ENCODE measurements around the gene DBH. TPM values are rescaled to one million over a fixed set of nuclear protein-coding genes. Genes with fewer than 3 reads are reported as not detected.

The DBH gene
- total RNA-seq, 2 donors from 2014 or later, result not detected

DNA sequence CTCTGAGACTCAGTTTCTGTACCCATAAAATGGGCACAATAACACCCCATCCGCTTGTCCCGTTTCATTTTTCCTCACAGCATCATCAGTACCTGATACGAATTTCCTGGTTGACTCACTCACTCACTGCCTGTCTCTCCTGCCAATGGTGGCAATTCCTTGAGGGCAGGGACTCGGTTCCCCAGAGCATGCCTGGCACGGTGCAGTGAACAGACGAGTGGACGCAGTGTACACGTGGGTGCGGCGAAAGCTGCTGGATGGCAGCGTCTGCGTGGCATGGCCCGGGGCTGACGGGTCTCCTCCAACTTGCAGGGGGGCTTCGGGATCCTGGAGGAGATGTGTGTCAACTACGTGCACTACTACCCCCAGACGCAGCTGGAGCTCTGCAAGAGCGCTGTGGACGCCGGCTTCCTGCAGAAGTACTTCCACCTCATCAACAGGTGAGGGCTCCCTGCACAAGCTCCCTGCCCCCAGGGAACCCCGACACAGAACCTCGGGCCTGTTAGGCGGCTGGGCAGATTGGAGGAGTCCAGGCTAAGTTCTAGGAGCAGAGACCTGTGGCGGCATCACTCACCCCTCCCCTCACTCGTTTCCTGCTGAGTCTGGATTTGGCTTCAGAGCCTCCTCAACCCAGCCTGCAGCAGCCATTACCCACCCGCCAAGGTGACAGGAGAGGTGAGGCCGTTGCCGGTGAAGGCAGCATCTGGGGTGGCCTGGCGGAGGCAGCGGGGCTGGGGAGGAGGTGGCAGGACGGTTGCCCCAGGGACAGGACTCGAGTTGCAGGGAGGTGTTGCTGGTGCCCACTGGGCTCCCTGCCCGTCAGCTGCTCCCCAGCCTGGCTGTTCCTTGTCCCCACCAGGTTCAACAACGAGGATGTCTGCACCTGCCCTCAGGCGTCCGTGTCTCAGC lies 20.3 kb downstream of the DBH start:
- no peak overlapping the region for H3K27ac ChIP-seq
- peaks cover 29% of the 10 kb centered on the region for H3K4me1 ChIP-seq
- no peak for TF ChIP-seq POLR2A (IDR thresholded peaks at IDR 0.05)
- TF ChIP-seq, protein P1, sequence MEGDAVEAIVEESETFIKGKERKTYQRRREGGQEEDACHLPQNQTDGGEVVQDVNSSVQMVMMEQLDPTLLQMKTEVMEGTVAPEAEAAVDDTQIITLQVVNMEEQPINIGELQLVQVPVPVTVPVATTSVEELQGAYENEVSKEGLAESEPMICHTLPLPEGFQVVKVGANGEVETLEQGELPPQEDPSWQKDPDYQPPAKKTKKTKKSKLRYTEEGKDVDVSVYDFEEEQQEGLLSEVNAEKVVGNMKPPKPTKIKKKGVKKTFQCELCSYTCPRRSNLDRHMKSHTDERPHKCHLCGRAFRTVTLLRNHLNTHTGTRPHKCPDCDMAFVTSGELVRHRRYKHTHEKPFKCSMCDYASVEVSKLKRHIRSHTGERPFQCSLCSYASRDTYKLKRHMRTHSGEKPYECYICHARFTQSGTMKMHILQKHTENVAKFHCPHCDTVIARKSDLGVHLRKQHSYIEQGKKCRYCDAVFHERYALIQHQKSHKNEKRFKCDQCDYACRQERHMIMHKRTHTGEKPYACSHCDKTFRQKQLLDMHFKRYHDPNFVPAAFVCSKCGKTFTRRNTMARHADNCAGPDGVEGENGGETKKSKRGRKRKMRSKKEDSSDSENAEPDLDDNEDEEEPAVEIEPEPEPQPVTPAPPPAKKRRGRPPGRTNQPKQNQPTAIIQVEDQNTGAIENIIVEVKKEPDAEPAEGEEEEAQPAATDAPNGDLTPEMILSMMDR (IDR thresholded peaks at IDR 0.05), result no peak
- WGBS, 2 donors, result 39 to 65% methylated on average over 23 to 33 of the region's 36 CpGs
- no peak overlapping the region for H3K4me3 ChIP-seq
- intact Hi-C loops (cut with DNase I), result no loop called here
- H3K36me3 ChIP-seq (replicated peaks in 1 of 2; ENCODE audit: insufficient read depth in 1 of 2, low read depth in 2 of 2), result no peaks in the 10 kb centered on the region
- no peaks in the 10 kb centered on the region for H3K27me3 ChIP-seq
- no peaks in the 10 kb centered on the region for H3K9me3 ChIP-seq
- ATAC-seq, result no peak
- no peak for DNase-seq

DNA sequence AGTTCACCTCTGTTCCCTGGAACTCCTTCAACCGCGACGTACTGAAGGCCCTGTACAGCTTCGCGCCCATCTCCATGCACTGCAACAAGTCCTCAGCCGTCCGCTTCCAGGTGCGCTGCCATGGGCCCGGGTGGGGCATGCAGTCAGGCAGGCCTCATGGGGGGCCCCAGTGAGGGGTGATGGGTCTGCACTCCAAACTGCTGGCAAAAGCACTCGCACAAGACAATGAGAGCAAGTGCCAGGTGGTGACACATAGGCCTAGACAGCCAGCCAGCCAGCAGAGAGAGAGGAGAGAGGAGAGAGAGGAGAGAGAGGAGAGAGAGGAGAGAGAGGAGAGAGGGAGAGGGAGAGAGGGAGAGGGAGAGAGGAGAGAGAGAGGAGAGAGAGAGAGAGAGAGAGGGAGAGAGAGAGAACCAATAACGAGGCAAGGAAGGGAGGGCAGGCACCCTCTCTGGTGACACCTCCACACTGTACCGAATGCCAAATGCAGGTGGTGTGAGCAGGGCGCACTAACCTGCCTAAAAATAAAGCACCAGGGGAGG lies 21.0 kb downstream of the DBH start:
- Histone ChIP-seq H3K36me3 (replicated peaks in 1 of 2; ENCODE audit: insufficient read depth in 1 of 2, low read depth in 2 of 2) (no peaks in the 10 kb centered on the region), H3K9me3 (no peaks in the 10 kb centered on the region), H3K4me3 (no peak overlapping the region), H3K27me3 (no peaks in the 10 kb centered on the region), H3K27ac (no peak overlapping the region), H3K4me1 (peaks cover 29% of the 10 kb centered on the region)
- no peak for ATAC-seq
- intact Hi-C loops (cut with DNase I), result no loop called here
- no peak for DNase-seq
- TF ChIP-seq, protein P1 (IDR thresholded peaks at IDR 0.05), result peak in 1 of 7 experiments; percentile 9
- TF ChIP-seq POLR2A (IDR thresholded peaks at IDR 0.05), result no peak
- 28 to 48% methylated on average over 13 of the region's 13 CpGs for WGBS, 2 donors

- Histone ChIP-seq H3K4me3 (no peak overlapping the region), H3K27me3 (no peaks in the 10 kb centered on the region), H3K9me3 (no peaks in the 10 kb centered on the region), H3K27ac (peak overlapping the region in 1 of 4 donors; percentile 20), H3K36me3 (replicated peaks in 1 of 2; ENCODE audit: insufficient read depth in 1 of 2, low read depth in 2 of 2) (no peaks in the 10 kb centered on the region), H3K4me1 (peaks cover 29% of the 10 kb centered on the region)
- peak in 1 of 3 donors; percentile 5 for TF ChIP-seq POLR2A (IDR thresholded peaks at IDR 0.05)
- TF ChIP-seq, protein P1 (IDR thresholded peaks at IDR 0.05), result no peak
- WGBS, 2 donors, result 4% methylated on average over 22 to 46 of the region's 46 CpGs
- peak; percentile 73 for ATAC-seq
- DNase-seq, result peak; percentile 59 to 69 (median 60)
- intact Hi-C loops (cut with DNase I), result no loop called here
Observed at GRCh38 chr9:133658442-133659431, 22.6 kb downstream of the DBH start.

GRCh38 chr9:133659516-133659915 lies 23.4 kb downstream of the DBH start:
- TF ChIP-seq, protein P1 (IDR thresholded peaks at IDR 0.05), result no peak
- no peak for TF ChIP-seq POLR2A (IDR thresholded peaks at IDR 0.05)
- DNase-seq, result no peak
- intact Hi-C loops (cut with DNase I), result no loop called here

More at GRCh38 chr9:133659516-133659915, 23.4 kb downstream of the DBH start:
- Histone ChIP-seq H3K4me3 (no peak overlapping the region), H3K36me3 (replicated peaks in 1 of 2; ENCODE audit: insufficient read depth in 1 of 2, low read depth in 2 of 2) (no peaks in the 10 kb centered on the region), H3K27ac (peak overlapping the region in 1 of 4 donors; percentile 20), H3K27me3 (no peaks in the 10 kb centered on the region), H3K4me1 (peaks cover 29% of the 10 kb centered on the region), H3K9me3 (no peaks in the 10 kb centered on the region)
- WGBS, 2 donors, result 53% methylated on average over 13 of the region's 13 CpGs; no CpG with 5 or more reads in 1 of the 2 donors
- ATAC-seq, result no peak

Measured in body of pancreas (tissue), 4 donors.